ENCODE measurements around the gene SCNN1G. TPM values are rescaled to one million over a fixed set of nuclear protein-coding genes. Genes with fewer than 3 reads are reported as not detected.

Gene SCNN1G
- total and polyA plus RNA-seq, 2 of the 13 experiments (the other 11 are each of a cell fraction or from before 2014, with no cell fraction given) = not detected

- peak; percentile 43; the same call in 1 of the 2 replicates for TF ChIP-seq UBTF (CRISPR knock-in tag; IDR thresholded peaks at IDR 0.05)
- TF ChIP-seq ONECUT2 (CRISPR knock-in tag; IDR thresholded peaks at IDR 0.05) = no peak
- no peak for TF ChIP-seq HDAC6 (IDR thresholded peaks at IDR 0.05; ENCODE audit: low read depth, low read length)
- no peak for TF ChIP-seq ZNF597 (CRISPR knock-in tag; IDR thresholded peaks at IDR 0.05)
- no peak for TF ChIP-seq PBX2 (CRISPR knock-in tag; IDR thresholded peaks at IDR 0.05)
- TF ChIP-seq ZNF3 (CRISPR knock-in tag; IDR thresholded peaks at IDR 0.05) = no peak
- no peak for TF ChIP-seq KLF12 (CRISPR knock-in tag; IDR thresholded peaks at IDR 0.05; ENCODE audit: borderline replicate concordance)
- TF ChIP-seq MXI1 (IDR thresholded peaks at IDR 0.05; ENCODE audit: borderline replicate concordance, low read depth, low read length) = no peak
- no peak for TF ChIP-seq ZNF7 (CRISPR knock-in tag; IDR thresholded peaks at IDR 0.05)
- TF ChIP-seq PRDM15 (CRISPR knock-in tag; IDR thresholded peaks at IDR 0.05) = no peak
- TF ChIP-seq NFYB (CRISPR knock-in tag; IDR thresholded peaks at IDR 0.05) = 0 out of 2 replicates have a peak, but pooled peaks have one; percentile 20
- no peak for TF ChIP-seq TRIM24 (CRISPR knock-in tag; IDR thresholded peaks at IDR 0.05)
- TF ChIP-seq PHB2 (IDR thresholded peaks at IDR 0.05; ENCODE audit: partially characterized antibody) = no peak
- TF ChIP-seq ZNF432 (CRISPR knock-in tag; IDR thresholded peaks at IDR 0.05; ENCODE audit: borderline replicate concordance) = no peak
- TF ChIP-seq JARID2 (CRISPR knock-in tag; IDR thresholded peaks at IDR 0.05; ENCODE audit: insufficient replicate concordance) = peak; percentile 91
- TF ChIP-seq E2F5 (CRISPR knock-in tag; conservative IDR thresholded peaks at IDR 0.05) = peak; percentile 57; the same call in 1 of the 2 replicates
- peak; percentile 93 for TF ChIP-seq ZNF691 (CRISPR knock-in tag; IDR thresholded peaks at IDR 0.05; ENCODE audit: borderline replicate concordance, low read depth)
- TF ChIP-seq HOXD1 (CRISPR knock-in tag; IDR thresholded peaks at IDR 0.05) = no peak
- TF ChIP-seq SIX4 (CRISPR knock-in tag; IDR thresholded peaks at IDR 0.05) = 0 out of 2 replicates have a peak, but pooled peaks have one; percentile 33
Measured at GRCh38 chr16:23182206-23182678, 303 bp upstream of the SCNN1G start (continued).

Measured in HepG2 (cell line).